ENCODE data around the gene ZNF689.
"Not testable (repeated sequence)": the region's sequence is repeated elsewhere in the genome, so short reads cannot be mapped to it uniquely, and the experiment has no call there.

DNA sequence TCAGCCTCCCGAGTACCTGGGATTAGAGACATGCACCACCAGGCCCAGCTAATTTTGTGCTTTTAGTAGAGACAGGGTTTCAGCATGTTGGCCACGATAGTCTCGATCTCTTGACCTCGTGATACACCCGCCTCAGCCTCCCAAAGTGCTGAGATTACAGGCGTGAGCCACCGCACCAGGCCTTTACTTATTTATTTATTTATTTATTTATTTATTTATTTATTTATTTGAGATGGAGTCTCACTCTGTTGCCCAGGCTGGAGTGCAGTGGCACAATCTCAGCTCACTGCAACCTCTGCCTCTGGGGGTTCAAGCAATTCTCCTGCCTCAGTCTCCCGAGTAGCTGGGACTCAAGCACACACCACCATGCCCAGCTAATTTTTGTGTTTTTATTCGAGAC is 19.3 kb downstream of the ZNF689 start:
- not testable (repeated sequence) for TF ChIP-seq EZH2 (IDR thresholded peaks at IDR 0.05; ENCODE audit: borderline replicate concordance, insufficient read depth, low read length, poor library complexity, severe bottlenecking); SMC3 (conservative IDR thresholded peaks at IDR 0.05; ENCODE audit: poor library complexity); EP300 (conservative IDR thresholded peaks at IDR 0.05; ENCODE audit: poor library complexity, severe bottlenecking); POLR2AphosphoS5 (IDR thresholded peaks at IDR 0.05)
- TF ChIP-seq, protein P1, sequence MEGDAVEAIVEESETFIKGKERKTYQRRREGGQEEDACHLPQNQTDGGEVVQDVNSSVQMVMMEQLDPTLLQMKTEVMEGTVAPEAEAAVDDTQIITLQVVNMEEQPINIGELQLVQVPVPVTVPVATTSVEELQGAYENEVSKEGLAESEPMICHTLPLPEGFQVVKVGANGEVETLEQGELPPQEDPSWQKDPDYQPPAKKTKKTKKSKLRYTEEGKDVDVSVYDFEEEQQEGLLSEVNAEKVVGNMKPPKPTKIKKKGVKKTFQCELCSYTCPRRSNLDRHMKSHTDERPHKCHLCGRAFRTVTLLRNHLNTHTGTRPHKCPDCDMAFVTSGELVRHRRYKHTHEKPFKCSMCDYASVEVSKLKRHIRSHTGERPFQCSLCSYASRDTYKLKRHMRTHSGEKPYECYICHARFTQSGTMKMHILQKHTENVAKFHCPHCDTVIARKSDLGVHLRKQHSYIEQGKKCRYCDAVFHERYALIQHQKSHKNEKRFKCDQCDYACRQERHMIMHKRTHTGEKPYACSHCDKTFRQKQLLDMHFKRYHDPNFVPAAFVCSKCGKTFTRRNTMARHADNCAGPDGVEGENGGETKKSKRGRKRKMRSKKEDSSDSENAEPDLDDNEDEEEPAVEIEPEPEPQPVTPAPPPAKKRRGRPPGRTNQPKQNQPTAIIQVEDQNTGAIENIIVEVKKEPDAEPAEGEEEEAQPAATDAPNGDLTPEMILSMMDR (IDR thresholded peaks at IDR 0.05; ENCODE audit: poor library complexity, severe bottlenecking), result not testable (repeated sequence)
- TF ChIP-seq, protein P2, sequence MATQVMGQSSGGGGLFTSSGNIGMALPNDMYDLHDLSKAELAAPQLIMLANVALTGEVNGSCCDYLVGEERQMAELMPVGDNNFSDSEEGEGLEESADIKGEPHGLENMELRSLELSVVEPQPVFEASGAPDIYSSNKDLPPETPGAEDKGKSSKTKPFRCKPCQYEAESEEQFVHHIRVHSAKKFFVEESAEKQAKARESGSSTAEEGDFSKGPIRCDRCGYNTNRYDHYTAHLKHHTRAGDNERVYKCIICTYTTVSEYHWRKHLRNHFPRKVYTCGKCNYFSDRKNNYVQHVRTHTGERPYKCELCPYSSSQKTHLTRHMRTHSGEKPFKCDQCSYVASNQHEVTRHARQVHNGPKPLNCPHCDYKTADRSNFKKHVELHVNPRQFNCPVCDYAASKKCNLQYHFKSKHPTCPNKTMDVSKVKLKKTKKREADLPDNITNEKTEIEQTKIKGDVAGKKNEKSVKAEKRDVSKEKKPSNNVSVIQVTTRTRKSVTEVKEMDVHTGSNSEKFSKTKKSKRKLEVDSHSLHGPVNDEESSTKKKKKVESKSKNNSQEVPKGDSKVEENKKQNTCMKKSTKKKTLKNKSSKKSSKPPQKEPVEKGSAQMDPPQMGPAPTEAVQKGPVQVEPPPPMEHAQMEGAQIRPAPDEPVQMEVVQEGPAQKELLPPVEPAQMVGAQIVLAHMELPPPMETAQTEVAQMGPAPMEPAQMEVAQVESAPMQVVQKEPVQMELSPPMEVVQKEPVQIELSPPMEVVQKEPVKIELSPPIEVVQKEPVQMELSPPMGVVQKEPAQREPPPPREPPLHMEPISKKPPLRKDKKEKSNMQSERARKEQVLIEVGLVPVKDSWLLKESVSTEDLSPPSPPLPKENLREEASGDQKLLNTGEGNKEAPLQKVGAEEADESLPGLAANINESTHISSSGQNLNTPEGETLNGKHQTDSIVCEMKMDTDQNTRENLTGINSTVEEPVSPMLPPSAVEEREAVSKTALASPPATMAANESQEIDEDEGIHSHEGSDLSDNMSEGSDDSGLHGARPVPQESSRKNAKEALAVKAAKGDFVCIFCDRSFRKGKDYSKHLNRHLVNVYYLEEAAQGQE (IDR thresholded peaks at IDR 0.05; ENCODE audit: borderline replicate concordance), result not testable (repeated sequence)
